ENCODE results near the gene GFY.

GRCh38 chr19:49468746-49469447 lies 43.7 kb downstream of the GFY start:
- no peak for TF ChIP-seq POLR2A (IDR thresholded peaks at IDR 0.05)
- TF ChIP-seq, protein P1, sequence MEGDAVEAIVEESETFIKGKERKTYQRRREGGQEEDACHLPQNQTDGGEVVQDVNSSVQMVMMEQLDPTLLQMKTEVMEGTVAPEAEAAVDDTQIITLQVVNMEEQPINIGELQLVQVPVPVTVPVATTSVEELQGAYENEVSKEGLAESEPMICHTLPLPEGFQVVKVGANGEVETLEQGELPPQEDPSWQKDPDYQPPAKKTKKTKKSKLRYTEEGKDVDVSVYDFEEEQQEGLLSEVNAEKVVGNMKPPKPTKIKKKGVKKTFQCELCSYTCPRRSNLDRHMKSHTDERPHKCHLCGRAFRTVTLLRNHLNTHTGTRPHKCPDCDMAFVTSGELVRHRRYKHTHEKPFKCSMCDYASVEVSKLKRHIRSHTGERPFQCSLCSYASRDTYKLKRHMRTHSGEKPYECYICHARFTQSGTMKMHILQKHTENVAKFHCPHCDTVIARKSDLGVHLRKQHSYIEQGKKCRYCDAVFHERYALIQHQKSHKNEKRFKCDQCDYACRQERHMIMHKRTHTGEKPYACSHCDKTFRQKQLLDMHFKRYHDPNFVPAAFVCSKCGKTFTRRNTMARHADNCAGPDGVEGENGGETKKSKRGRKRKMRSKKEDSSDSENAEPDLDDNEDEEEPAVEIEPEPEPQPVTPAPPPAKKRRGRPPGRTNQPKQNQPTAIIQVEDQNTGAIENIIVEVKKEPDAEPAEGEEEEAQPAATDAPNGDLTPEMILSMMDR (IDR thresholded peaks at IDR 0.05) = no peak

Data from vagina (tissue), 2 donors.